Colonic mucosa (tissue), 4 donors: ENCODE results near the gene DHRS1. TPM values are rescaled to one million over a fixed set of nuclear protein-coding genes. Genes with fewer than 3 reads are reported as not detected.

Experiments used
- DNase-seq: peaks from one replicate; pipeline ENCODE4 v3.0.0-alpha.2; 2020
- H3K27ac ChIP-seq: fragments of 200-600 bp; one replicate; pipeline ENCODE4 v1.8.0; 2021
- H3K27me3 ChIP-seq: fragments of 200-600 bp; one replicate; pipeline ENCODE4 v1.8.0; 2021
- H3K36me3 ChIP-seq: fragments of 200-600 bp; one replicate; pipeline ENCODE4 v1.8.0; 2021
- H3K4me1 ChIP-seq: fragments of 200-600 bp; one replicate; pipeline ENCODE4 v1.8.0; 2021; ENCODE audit warnings: mild to moderate bottlenecking
- H3K4me3 ChIP-seq: fragments of 200-600 bp; one replicate; pipeline ENCODE4 v1.8.0; 2021
- H3K9ac ChIP-seq, 2 donors: one replicate each; pipeline ENCODE4 v1.7.0; 2013; ENCODE audit warnings: control low read depth in 2 of 2, low read depth in 2 of 2, low read length in 2 of 2
- H3K9me3 ChIP-seq: fragments of 200-600 bp; one replicate; pipeline ENCODE4 v1.8.0; 2021
- CTCF ChIP-seq: fragments of 200-600 bp; IDR thresholded peaks from one replicate; pipeline ENCODE4 v1.8.0; 2022; ENCODE audit warnings: antibody characterized with exemption, mild to moderate bottlenecking
- intact Hi-C: fragments of 100-400 bp; cut with DNase I; formaldehyde crosslinking; loops from one replicate; pipeline ENCODE4 v1.14.1; 2022
- total RNA-seq, 2 donors: library from RNA; stranded (reverse); fragmentation: NEBNext Ultra II Directional in 1 of 2; extraction: Animal tissue kit (Norgen Biotek cat#: 25700) in 1 of 2; gene quantifications; one replicate each; pipeline ENCODE4 v1.2.1, GENCODE V29; 2021
- donor health status: healthy.
- donor health status: DM: no; HTN: no; CAD: no.
- donor health status: DM: no; HTN: no; CAD: no.

Gene DHRS1
- total RNA-seq, 2 donors from 2014 or later: 38.0 to 42.4 TPM

- Histone ChIP-seq H3K4me1 (peaks cover 6% of the 10 kb centered on the region), H3K9me3 (no peaks in the 10 kb centered on the region), H3K9ac (no peak overlapping the region), H3K27me3 (no peaks in the 10 kb centered on the region), H3K27ac (no peak overlapping the region), H3K4me3 (no peak overlapping the region), H3K36me3 (no peaks in the 10 kb centered on the region)
- TF ChIP-seq CTCF: no peak
- DNase-seq: no peak
- intact Hi-C loops: no loop called here
Observed at GRCh38 chr14:24340606-24341005, 41.0 kb upstream of the DHRS1 start.

- intact Hi-C loops: no loop called here
Observed at GRCh38 chr14:24339284-24340151, 39.9 kb upstream of the DHRS1 start, which contains the start of gene RIPK3. Gene RIPK3, minus strand, starts transcription at chr14:24339991. Its CDS starts 165 bp downstream, at chr14:24339826.

GRCh38 chr14:24338843-24339242 lies 39.3 kb upstream of the DHRS1 start:
- Histone ChIP-seq H3K27me3 (peaks cover 10% of the 10 kb centered on the region), H3K9ac (peak overlapping the region; percentile 66 to 95), H3K27ac (no peak overlapping the region), H3K4me1 (peaks cover 15% of the 10 kb centered on the region), H3K9me3 (no peaks in the 10 kb centered on the region), H3K36me3 (no peaks in the 10 kb centered on the region), H3K4me3 (peak overlapping the region; percentile 66)
- no peak for DNase-seq
- TF ChIP-seq CTCF: no peak
- intact Hi-C loops: no loop called here

More at GRCh38 chr14:24339284-24340151, 39.9 kb upstream of the DHRS1 start, which contains the start of gene RIPK3:
- Histone ChIP-seq H3K36me3 (no peaks in the 10 kb centered on the region), H3K27ac (peak within 1 kb of the TSS; percentile 60), H3K27me3 (peaks cover 8% of the 10 kb centered on the region), H3K9me3 (no peaks in the 10 kb centered on the region), H3K4me3 (peak within 1 kb of the TSS; percentile 66), H3K4me1 (peaks cover 11% of the 10 kb centered on the region), H3K9ac (peak within 1 kb of the TSS; percentile 66 to 95)
- no peak for TF ChIP-seq CTCF
- DNase-seq: peak; percentile 93

GRCh38 chr14:24337824-24338175 lies 38.2 kb upstream of the DHRS1 start:
- no peak overlapping the region for H3K4me3 ChIP-seq
- no peak for TF ChIP-seq CTCF
- H3K27me3 ChIP-seq: peaks cover 10% of the 10 kb centered on the region
- H3K36me3 ChIP-seq: no peaks in the 10 kb centered on the region
- no peak for DNase-seq
- H3K4me1 ChIP-seq: peaks cover 15% of the 10 kb centered on the region
- no peak overlapping the region for H3K27ac ChIP-seq
- H3K9ac ChIP-seq: no peak overlapping the region
- intact Hi-C loops: no loop called here
- no peaks in the 10 kb centered on the region for H3K9me3 ChIP-seq

- H3K27ac ChIP-seq: no peak overlapping the region
- peaks cover 10% of the 10 kb centered on the region for H3K27me3 ChIP-seq
- no peaks in the 10 kb centered on the region for H3K9me3 ChIP-seq
- no peak overlapping the region for H3K4me3 ChIP-seq
- TF ChIP-seq CTCF: no peak
- no peak for DNase-seq
- intact Hi-C loops: no loop called here
- no peaks in the 10 kb centered on the region for H3K36me3 ChIP-seq
- no peak overlapping the region for H3K9ac ChIP-seq
- peaks cover 20% of the 10 kb centered on the region for H3K4me1 ChIP-seq
Observed at GRCh38 chr14:24337144-24337823, 37.7 kb upstream of the DHRS1 start.
